GM04504 (cell line): ENCODE results near the gene PRSS22.

Experiments used
- DNase-seq: peaks from one replicate; pipeline ENCODE4 v3.0.0-alpha.2; 2012; ENCODE audit warnings: low read depth

PRSS22 gene

DNA sequence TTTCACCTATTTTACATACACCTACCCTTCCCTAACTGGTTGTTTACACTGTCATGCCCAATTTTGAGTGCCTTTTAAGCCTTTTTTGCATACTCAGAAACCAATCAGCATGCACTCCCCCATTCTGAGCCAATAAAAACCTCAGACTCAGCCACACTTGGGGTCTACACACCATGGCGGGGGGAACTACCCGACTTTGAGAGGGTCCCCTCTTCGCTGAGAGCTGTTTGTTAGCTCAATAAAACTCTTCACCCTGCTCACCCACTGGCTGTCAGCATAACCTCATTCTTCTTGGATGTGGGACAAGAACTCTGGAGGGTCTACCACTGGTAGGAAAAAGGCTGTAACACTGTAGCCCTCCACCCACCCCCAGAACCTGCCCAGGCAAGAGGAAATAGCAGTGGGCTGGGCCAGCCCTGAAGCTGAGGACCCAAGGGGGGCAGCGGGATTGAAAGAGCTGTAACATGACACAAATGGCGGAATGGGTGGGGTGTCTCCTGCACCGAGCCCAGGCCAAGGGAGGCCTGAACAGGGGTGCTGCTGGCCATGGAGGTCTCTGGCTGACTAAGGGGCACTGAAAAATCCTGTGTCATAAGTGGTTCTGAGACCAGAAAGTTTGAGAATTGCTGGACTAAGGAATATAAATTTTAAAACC lies 22.0 kb upstream of the PRSS22 start:
- DNase-seq = no peak

DNA sequence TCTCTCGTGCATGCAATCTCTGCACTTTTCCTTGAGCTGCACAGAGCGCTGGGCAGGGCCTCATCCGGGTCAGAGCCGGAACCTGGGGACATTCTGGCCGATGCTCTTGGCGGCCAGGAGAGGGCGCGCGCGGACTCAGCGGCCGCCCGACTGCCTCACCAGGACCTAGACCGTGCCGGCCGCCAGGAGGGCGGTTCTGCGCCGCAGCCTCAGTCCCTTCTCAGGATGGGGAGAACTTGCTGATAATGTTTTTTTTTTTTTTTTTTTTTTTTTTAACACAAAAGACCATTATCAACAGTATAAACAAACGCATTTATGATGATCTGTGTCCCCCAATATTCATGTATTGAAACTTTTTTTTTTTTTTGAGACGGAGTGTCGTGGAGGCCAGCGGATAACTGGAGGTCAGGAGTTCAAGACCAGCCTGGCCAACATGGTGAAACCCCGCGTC lies 17.0 kb upstream of the PRSS22 start:
- peak; percentile 35 for DNase-seq

DNA sequence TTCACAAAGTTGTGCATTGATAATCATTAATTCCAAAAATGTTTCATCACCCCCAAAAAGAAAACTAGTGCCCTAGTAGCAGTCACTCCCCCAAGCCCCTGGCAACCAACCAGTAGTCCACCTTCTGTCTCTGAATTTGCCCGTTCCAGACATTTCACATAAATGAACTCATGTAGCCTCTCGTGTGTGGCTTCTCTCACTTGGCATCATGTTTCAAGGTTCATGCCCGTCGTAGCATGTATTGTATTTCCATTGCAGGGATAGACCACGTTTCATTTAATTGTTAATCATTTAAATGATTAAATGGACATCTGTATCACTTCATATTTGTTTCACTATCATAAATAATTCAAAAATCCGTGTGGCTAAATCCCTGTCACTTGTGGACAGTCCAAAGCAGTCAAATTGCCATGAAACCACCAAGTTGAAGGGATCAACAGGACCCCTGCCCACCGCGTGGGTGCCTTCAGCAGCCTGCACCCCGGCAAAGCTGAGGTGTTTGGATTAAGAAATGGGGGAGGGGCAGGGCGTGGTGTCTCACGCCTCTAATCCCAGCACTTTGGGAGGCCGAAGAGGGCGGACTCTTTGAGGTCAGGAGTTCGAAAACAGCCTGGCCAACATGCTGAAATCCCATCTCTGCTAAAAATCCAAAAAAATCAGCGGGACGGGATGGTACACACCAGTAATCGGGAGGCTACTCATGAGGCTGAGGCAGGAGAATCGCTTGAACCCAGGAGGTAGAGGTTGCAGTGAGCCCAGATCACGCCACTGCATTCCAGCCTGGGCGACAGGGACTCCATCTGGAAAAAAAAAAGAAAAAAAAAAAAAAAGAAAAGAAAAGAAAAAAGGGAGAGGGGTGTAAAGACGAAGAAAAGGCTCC lies 16.3 kb upstream of the PRSS22 start:
- no peak for DNase-seq

DNA sequence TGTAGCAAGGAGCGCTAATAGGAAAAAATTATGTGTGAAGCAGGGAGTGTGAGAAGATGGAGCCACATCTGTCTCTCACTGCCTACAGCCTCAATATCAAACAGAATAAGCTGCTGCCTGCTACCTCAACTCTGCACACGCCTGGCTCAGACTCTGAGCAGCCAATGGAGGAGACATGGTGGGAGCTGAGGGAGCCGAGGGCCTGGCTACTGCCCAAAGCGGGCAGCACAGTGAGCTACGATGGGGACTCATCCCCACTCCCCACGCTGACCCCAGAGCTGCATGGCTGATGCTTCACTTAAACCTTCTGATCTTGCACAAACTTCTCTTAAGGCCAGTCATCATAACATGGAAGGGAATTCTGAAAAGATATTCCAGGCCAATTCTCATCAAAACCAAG lies 14.0 kb upstream of the PRSS22 start:
- DNase-seq = no peak

DNA sequence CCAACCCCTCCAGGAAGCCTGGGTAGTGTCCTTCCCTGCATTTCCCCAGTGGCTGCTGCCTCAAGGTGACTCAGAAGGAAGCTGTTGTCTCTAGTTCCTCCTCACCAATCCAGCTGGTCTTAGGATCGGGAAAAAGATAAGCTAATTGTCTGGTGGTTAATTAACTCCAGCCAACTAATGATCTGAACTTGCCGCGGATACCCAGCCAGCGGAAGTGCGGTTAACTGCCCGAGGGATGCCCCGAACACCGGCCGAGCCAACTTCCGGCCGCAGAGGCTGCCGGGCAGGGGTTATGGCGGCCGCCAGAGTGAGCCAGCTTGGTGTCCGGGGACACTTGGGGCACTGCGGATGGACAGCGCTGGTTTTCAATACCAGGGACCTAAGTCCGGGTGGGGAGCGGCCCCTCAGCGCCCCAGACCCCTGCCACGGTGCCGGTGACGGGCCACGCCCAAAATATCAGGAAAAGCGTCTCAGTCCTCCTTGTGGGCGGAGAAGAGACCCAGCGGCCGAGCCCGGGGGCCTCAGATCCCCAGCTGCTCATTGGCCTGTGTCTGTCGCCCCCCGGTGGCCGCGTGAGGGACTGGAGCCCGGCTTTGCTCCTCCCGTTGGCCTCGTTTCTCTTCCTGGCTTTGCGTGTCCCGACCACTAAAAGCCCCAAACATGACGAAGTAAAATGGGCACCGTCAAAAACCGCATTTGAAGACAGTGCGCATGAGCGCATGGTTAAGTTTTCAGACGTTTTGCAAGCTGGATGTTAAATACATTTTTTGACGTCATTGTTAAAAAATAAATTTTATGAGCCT lies 10.2 kb upstream of the PRSS22 start:
- DNase-seq = peak; percentile 88

DNA sequence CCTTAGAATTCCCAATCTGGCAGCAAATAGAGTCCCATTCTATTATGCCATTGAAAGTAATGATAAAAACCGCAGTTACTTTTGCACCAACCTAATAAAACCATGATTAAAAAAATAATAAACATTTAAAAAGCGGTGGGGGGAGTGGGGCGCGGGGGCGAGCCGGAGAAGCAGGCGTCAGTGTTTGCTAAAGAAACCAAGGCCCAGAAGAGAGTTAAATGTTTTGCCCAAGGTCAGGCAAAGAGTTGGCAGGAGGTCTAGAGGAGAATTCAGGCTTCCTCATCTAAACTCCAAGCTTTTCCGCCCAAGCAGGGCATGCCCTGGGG lies 9.7 kb upstream of the PRSS22 start:
- no peak for DNase-seq

DNA sequence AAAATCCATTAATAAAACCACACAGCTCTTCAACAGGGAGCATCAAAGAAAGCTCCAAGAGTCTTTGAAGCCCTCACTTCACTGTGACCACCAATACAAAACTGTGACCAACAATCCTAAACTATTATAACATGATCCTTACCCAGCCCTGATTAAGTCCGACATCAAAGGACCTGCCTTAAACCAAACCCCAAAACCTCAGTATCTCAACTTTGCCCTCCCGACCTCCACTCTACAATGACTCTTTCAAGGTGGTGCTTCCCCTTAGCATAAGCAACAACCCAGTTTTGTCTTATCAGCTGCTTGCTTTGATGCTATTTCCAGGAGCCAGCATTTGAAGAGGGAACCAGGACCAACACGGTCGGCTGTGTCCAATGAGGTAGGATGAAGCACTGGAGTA lies 8.5 kb upstream of the PRSS22 start:
- DNase-seq = no peak

DNA sequence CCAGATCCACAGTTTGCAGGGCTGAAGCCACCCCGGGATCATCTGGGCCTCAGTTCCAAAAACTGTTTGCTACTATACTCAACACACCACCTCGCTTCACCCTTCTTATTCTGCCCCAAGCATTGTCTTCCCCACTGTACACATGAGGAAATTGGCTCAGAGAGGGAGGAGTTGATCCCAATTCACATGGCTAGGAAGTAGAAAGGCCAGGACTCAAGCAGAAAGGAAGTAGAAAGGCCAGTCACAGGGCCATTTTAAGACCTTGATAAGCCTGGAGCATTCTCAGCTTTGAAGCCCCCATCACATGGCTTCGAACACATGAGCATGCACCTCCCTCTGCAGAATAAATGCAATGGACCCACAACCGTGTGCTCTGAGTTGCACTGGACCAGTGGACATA lies 7.7 kb upstream of the PRSS22 start:
- DNase-seq = no peak

DNA sequence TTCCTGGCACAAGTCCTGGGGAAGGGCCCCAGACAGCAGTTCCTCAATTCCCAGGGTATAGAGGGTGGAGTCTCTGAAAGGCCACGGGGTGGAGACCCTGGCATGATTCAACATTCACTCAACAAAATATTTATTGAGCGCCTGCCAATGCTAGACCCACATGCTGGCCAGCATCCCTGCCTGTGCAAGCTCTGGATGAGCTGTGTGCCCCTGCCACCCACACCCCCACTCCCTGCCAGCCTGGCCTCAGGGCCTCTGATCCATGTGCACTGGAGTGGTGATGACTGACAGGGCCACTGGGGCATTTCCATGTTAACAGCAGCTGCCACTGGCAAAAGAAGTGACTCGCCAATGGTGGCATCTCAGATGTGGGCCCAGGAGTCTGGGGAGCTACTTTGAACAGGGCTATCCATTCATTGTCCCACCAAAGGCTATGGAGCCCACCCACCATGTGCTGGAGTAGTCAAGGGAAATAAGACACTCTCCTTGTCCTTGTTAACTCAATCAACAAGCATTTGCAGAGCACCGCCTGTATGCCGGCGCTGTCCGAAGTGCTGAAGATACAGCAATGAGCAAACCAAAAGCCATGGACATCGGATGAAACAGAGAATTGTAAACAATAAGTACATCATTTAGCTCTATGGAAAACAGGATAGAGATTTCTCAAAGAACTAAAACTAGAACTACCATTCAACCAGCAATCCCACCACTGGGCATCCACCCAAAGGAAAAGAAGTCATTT lies 3.0 kb upstream of the PRSS22 start:
- no peak for DNase-seq

DNA sequence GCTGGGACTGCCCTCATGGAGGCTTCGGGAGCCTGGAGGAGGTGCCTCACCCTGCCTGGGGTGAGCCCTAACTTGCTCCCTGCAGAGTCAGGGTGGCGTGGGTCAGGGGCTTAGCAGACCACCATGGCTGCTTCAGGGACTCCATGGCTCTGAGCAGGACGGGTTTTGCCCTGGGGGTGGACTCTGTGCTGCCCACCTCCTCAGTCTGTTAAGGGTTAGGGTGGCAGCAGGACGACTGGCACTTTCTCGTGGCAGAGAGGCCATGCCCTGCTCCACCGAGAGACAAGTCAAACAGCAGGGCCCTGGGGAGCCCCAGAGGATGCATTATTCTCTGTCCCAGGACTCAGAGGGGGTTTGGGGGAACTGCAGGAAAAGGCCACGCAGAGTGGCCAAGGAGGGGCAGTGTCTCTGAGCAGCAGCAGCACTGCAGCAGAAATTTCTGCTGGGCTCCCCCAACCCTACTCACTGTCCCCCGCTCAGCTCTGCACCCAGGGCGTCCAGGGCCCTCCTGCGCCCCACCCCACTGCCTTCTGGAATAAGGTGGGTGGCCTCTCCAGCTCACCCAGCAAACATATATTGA lies 1.8 kb upstream of the PRSS22 start:
- no peak for DNase-seq

DNA sequence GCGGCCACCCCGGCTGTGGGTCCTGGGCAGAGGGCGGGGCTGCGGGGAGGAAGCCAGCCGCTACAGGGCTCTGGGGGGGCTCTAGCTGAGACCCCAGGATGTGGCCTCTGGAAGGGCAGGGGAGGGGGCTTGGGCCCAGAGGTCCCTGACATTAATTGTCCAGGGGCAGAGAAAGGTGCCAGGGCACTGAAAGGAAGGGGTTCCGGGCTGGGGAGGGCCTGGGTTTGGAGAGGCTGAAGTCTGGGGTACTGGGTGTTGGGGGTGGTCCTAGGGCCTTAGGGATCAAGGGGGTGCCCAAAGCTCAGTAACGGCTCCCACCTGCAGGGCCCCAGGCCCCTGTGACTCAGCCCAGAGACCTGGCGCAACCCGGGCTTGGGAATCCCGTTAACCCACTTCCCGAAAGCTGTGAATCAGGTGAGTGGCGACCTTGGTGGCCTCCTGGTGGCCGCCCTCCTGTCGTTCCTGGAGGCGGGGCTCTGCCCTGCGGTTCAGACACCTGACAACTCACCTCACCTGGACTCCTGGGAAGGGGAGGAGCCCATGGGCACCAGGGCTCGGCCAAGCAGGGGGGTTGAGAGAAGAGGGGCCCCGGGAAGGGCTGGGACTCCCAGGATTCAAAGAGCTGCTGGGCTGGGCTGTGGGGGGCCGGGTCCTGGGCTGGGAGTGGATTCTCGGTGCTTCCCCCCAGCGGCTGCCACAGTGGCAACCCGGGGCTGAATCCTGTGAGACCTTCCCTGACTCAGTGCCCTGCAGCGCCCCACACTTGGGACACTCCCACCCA lies 465 bp upstream of the PRSS22 start:
- no peak for DNase-seq

DNA sequence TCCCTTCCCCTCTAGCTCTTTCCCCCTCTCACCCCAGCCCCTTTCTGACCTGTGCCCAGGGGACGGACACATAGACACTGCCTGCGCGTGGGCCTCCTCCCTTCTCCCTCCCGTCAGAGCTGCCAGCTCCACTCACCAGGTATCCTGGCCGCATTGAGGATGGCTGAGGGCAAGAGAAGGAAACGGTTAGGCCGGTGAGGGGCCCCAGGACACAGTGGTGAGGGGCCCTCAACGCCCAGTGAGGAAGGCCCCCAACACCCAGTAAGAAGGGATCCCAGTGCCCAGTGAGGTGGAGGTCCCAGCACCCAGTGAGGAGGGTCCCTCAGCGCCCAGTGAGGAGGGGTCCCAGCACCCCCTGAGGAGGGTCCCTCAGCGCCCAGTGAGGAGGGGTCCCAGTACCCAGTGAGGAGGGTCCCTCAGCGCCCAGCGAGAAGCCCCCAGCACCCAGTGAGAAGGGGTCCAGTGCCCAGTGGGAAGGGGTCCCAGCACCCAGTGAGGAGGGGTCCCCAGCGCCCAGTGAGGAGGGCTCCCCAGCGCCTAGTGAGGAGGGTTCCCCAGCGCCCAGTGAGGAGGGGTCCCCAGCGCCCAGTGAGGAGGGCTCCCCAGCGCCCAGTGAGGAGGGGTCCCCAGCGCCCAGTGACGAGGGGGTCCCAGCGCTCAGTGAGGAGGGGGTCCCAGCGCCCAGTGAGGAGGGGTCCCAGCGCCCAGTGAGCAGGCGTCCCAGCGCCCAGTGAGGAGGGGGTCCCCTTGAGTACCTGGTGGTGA lies 1.1 kb downstream of the PRSS22 start:
- no peak for DNase-seq

DNA sequence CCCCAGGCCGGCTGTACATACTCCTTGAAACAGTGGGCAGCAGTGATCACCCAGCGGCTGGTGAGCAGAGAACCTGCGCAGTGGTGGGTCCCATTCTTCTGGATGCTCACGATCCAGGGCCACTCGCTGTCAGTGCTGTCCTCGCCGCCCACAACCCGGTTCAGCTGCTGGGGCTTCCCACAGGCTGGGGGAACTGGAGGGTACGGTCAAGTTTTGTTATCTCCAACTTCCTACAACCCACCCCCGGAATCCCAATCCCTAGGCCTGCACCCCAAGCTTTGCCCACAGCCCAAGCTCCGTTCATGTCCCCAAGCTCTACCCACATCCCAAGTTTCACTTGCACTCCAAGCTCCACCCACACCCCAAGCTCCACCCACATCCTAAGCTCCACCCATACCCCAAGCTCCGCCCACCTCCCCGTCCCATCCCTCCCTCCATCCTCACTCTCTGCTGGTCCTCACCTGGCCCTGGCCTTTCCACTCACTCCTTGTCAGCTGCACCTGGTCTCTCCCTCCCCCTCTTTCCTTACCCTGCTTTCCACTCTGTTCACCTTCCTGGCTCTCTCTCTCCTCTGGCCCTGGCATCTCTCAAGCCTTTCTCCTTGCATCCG lies 1.8 kb downstream of the PRSS22 start:
- DNase-seq = no peak

DNA sequence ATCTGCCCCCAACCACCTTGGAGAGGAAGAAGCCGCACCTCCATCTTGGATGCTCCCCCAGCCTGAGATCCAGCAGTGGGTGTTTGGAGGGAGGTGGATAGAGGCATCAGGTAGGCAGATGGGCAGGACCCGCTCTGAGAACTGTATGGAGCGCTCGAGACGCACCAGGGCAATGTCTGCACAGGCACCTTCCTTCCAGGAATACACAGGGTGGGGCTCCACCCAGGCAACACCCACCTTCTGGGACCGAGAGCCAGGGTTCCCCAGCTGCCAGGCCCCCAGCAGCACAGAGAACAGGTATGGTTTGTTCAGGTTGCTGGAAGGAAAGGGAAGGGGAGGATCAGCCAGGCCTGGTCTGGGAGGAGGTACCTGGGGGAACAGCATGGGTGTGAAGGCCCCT lies 2.4 kb downstream of the PRSS22 start:
- no peak for DNase-seq

DNA sequence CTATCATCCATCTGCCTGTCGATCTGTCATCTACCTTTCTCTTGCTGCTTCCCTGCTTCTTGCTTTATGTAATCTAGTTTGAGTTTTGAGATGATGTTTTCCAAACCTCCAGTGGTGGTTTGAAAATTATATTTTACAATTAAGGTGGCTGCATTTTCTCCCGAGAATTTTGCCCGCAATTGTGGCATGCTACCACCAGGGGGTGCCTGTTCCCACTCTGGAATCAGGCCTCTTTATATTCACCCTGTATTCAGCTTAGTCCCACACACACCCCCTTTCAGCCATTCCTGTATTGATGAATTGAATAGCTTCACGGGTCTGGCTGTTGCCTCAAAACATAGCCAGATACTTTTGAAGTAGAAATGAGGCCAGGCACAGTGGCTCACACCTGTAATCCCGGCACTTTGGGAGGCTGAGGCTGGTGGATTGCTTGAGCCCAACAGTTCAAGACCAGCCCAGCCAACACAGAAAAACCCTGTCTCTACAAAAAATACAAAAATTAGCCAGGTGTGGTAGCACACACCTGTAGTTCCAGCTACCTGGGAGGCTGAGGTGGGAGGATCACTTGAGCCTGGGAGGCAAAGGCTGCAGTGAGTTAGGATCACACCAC lies 3.2 kb downstream of the PRSS22 start:
- DNase-seq = no peak

DNA sequence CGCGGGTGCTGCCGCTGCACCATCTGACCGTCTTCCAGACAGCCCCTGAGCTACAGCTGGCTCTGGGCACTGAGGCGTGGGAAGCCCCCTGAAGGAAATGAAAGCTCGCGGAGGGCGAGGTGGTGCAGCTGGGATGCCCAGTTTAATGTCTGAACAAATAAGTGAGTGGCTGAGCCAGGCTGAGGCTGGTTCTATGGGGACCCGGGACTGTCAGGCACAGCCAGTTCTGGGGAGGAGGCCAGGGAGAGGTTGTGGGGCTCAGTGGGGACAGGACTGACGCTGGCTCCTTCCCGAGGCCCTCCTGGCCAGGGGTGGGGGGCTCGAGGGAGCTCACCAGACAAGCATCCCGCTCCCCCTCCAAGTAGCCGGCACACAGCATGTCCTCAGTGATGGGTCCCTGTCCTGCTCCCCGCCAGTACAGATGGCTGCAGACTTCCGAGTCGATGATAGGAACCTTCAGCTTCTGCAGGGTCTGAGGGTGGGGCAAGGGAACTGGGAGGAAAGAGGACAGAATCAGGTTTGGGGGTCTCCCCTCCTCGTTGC lies 4.4 kb downstream of the PRSS22 start:
- DNase-seq = no peak

DNA sequence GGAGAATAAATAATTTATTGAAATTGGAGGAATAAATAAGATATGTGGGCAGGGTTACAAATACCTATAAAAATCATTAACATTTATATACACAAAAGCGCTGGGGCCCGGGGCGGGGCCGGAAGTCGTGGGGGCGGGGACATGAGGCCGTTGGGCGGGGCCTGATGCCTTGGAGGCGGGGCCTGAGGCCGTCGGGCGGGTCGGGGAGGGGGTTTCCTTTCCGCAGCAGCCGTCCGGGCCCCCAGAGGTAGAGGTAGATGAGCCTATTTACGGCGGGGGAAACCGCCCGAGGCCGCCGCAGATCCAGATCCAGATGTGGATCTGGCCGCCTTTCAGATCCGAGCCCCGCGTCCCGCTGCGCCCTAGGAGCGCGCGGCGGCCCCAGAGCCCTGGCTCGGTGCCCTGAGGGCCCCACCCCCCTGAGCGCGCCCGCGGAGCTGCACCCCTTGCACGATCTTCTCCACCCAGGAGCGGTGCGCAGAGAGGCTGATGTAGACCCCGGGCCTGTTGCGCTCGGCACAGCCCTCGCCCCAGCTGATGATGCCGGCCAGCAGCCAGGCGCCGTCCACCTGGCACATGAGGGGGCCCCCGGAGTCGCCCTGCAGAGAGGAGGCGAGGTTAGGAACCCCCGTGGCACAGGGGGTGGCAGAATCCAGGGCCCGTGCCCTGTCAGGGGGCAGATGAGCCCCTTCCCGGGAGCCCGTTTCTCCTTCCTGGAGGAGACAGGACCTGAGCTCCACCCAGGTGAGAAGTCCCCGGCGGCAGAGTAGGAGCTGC lies 5.1 kb downstream of the PRSS22 start:
- no peak for DNase-seq

DNA sequence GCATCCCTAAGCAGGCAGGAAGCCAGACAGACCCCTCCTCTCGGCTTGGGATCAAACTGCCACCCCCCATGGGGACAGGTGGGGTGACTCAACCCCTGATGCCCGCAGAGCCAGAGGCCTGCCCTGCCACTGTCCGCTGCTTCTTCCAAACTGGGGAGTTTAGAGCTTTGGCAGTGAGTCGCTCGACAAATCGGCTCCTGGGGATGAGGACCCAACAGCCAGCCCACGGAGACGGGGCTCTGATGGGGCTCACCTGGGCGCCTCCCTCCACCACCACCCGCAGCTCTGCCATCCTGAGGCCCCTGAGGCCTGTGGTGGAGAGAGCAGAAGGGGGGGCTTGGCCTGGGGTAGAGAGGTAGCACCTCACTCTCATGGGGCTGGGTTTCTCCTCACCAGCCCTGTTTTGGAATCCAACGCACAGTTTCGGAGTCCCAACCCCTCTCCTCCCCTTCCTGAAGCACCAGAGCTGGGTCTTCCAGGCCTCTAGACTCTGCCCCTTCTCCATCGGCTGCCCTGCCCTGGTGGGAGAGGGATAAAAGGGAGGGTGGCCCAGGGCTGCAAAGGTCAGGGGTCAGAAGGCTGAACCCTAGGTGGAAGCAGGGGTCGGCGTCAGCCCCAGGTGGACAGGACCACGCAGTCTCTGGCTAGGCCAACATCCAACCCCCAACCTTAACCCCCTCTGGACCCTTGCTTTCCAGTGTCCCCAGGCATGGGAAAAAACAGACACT lies 5.8 kb downstream of the PRSS22 start:
- no peak for DNase-seq
